GM20000 (cell line): ENCODE results near the gene NFIC.
A peak's percentile ranks its signal among the peaks of the same experiment; 100 is the strongest.

Experiments
- DNase-seq: peaks from one replicate; pipeline ENCODE4 v3.0.0; 2012; ENCODE audit warnings: low spot score
- TF ChIP-seq, protein P1 (sequence below): IDR thresholded peaks from 2 replicates; pipeline ENCODE4 v1.5.1; 2012; ENCODE audit warnings: mild to moderate bottlenecking, control low read depth; ENCODE audit errors: extremely low read depth, missing control alignments

Gene NFIC

DNA sequence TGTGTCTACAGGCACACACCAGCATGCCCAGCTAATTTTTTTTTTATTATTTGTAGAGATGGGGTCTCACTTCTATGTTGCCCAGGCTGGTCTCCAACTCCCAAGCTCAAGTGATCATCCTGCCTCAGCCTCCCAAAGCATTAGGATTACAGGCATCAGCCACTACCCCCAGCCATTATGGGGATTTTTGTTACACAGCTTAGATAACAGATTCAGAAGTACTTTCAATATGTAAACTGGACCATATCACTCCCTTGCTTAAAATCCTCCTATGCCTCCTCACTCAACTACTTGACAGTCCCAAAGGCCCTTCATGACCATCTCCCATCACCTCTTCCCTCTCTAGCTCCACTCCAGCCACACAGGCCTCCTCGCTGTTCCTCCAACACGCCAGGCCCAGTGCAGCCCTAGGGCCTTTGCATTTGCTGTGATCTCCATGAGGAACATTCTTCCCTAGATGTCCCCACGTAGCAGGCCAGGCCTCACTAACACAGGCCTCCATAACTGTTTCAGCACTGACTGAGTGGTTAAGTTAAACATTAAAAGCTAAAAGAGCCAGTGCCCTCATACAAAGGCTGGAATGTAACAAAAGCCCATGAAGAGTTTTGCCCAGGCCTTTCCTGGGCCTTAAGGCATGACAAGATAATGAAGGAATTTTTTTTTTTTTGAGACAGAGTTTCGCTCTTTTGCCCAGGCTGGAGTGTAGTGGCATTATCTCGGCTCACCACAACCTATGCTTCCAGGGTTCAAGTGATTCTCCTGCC is 131.6 kb downstream of the NFIC start:
- no peak for DNase-seq
- TF ChIP-seq, protein P1, sequence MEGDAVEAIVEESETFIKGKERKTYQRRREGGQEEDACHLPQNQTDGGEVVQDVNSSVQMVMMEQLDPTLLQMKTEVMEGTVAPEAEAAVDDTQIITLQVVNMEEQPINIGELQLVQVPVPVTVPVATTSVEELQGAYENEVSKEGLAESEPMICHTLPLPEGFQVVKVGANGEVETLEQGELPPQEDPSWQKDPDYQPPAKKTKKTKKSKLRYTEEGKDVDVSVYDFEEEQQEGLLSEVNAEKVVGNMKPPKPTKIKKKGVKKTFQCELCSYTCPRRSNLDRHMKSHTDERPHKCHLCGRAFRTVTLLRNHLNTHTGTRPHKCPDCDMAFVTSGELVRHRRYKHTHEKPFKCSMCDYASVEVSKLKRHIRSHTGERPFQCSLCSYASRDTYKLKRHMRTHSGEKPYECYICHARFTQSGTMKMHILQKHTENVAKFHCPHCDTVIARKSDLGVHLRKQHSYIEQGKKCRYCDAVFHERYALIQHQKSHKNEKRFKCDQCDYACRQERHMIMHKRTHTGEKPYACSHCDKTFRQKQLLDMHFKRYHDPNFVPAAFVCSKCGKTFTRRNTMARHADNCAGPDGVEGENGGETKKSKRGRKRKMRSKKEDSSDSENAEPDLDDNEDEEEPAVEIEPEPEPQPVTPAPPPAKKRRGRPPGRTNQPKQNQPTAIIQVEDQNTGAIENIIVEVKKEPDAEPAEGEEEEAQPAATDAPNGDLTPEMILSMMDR: no peak

DNA sequence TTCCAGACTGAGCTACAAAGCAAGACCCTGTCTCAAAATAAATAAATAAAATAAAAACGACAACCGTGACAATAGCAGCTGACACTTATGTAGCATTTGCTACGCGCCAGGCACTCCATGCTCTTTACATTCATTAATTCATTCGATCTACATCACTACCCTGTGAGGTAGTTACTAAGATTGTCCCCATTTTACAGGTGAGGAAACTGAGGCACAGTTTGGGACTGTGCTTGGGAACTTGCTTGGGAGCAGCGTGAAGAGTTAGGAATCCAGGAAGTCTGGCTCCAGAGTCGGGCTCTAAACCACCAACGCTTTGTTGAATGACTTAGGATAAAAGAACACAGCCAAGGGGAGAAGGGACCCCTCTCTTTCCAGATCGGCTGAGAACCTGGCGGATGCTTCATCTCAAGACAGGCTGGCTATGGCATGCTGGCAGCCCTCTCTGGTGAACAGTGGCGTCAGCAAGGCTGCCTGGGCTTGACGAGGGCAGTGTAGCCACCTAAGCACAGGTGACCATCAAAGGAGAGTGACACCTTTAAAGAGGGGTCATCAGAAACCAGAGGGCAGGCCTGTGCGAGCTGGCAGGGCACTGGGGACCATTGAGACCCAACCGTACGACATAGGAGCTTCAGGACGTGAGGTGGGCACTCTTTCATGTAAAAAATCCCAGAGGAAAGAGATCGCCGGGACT is 133.5 kb downstream of the NFIC start:
- DNase-seq: no peak
- TF ChIP-seq, protein P1: no peak

DNA sequence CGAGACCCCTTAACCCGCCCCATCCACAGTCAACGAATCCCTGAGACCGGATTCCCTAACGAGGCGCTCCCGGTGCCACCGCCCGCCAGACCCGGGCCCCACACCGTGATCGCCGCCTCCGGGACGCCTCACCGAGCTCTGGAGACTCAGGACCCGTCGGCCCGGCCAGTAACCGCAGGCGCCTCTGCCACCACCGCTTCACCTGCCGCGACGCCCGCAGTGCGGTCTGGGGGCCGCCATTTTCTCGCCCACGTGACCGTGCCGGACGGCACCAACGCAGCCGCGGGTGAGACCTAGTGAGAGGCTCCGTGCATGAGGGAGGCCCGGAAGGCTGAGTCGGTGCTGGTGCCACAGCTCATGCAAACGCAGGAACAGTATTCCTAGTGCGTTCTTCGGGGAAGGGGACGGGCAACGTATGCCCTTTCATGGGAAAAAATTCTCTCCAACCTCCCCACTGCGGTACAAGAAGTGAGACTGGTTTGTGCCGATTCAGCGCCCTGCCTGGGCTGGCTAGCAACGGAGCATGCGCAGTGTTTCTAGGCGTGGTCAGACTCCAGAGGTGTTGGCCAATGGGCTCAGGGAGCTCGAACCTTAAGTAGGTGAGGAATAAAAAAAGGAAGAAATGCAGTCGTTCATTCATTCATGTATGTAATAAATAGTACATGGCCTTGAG is 134.2 kb downstream of the NFIC start, which contains the start of gene DOHH:
Gene DOHH (minus strand): TSS at position 246 of the 673 bp plus-strand sequence. CDS start 3,860 bp downstream, outside the sequence.
- peak; percentile 96 for DNase-seq
- TF ChIP-seq, protein P1: no peak

DNA sequence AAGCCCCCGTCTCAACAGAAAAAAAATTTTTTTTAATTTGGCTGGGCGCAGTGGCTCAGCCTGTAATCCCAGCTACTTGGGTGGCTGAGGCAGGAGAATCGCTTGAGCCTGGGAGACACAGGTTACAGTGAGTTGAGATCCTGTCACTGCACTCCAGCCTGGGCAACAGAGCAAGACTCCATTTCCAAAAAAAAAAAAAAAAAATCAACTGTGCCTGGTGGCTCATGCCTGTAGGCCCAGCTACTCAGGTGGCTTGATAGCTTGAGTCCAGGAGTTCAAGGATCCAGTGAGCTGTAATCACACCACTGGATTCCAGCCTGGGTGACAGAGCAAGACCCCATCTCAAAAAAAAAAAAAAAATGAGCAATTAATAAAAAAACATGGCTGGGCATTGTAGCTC is 135.4 kb downstream of the NFIC start:
- TF ChIP-seq, protein P1: no peak
- no peak for DNase-seq

DNA sequence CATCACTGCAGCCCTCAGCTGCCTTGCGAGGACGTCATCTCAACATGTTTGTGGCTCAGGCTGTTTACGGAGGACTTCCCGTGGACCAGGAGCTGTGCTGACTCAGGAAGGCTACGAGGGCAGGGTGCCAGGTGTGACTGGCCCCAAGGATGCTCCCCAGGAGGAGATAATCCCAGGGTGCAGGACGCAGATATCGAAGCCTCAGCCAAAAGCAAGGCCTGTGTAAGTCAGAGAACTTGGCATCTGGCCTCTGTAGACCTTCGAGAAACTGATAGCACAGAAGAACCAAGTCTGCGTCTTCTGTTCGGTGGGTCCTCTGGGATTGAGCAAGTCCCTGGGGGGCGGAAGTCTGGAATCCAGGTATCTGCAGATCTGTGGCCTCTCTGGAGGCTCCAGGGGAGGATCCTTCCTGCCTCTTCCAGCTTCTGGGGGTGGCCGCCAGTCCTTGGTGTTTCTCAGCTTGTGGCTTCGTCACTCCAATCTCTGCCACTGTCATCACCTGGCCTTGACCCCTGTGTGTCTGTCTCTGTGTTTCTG is 136.7 kb downstream of the NFIC start:
- no peak for DNase-seq
- TF ChIP-seq, protein P1: no peak

DNA sequence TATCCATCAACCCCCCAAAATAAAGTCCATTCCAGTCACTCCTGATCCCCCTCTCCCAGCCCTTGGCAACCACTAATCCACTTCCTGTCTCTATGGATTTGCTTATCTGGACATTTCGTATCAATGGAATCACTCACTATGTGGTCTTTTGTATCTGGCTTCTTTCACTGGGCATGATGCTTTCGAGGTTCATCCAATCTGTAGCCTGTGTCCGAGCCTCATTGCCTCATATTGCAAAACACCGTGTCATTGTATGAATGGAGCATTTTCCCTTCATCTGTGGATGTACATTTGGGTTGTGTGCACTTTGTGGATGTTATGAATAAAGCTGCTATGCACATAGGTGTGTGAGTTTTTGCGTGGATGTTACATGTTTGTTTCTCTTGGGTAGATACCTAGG is 138.4 kb downstream of the NFIC start:
- TF ChIP-seq, protein P1: no peak
- no peak for DNase-seq
